ENCODE data around the gene TBC1D32. TPM values are rescaled to one million over a fixed set of nuclear protein-coding genes. Genes with fewer than 3 reads are reported as not detected.

Gene TBC1D32
- polyA plus RNA-seq, 1 of the 3 experiments (the other 2 are of a cell fraction), result 2.3 TPM

DNA sequence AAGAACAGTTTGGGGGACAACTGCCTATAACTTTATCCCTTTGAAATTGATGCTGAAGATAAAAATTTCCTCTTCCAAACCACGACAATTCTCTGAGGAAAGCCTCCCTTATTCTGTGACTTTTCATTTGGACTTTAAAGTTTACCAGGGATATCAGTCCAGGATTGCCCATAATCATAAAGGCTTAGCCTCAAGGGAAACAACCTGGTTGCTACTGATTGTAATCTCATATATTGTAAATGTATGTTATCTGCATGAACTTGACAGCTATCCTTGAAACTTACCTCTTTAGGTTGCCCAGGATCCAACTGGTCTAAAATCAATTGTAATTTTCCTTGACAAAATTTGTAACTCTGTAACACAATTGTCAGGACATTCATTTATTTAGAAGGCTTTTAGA, 23.8 kb downstream of the TBC1D32 start:
- Histone ChIP-seq H3K4me2 (no peak overlapping the region), H2AFZ (ENCODE audit: low read depth) (no peak overlapping the region), H3K79me2 (ENCODE audit: insufficient read depth) (no peaks in the 10 kb centered on the region), H3K36me3 (replicated peaks in 1 of 2; ENCODE audit: control insufficient read depth in 1 of 2, insufficient read depth in 2 of 2, low read length in 1 of 2) (no peaks in the 10 kb centered on the region), H3K9me2 (no peaks in the 10 kb centered on the region), H3K9ac (no peak overlapping the region), H3K4me1 (ENCODE audit: control insufficient read depth in 1 of 2, insufficient read depth in 2 of 2, low read depth in 1 of 2, low read length in 1 of 2) (no peaks in the 10 kb centered on the region; a peak in 1 of 4 replicates), H3K4me3 (ENCODE audit: low read depth in 2 of 2, low read length in 1 of 2) (no peak overlapping the region), H3F3A (replicated peaks; ENCODE audit: insufficient read depth) (no peaks in the 10 kb centered on the region), H3K9me3 (no peaks in the 10 kb centered on the region), H3K27ac (ENCODE audit: low read depth in 2 of 2, low read length in 1 of 2) (peak overlapping the region; percentile 10 to 29; a peak in 2 of 4 replicates), H3K27me3 (ENCODE audit: insufficient read depth) (no peaks in the 10 kb centered on the region), H4K20me1 (ENCODE audit: insufficient read depth) (no peaks in the 10 kb centered on the region)
- ChIA-PET POLR2A (no interaction called here), CTCF (no interaction called here)
- no peak for TF ChIP-seq FOXJ3 (CRISPR knock-in tag; IDR thresholded peaks at IDR 0.05)
- TF ChIP-seq ELF1 (IDR thresholded peaks at IDR 0.05), result no peak
- TF ChIP-seq SIN3A (IDR thresholded peaks at IDR 0.05; ENCODE audit: borderline replicate concordance, low read depth, low read length), result no peak
- WGBS (ENCODE audit: low lambda C conversion rate), result 88% methylated on average over 1 of the region's 1 CpG
- DNase-seq, result no peak

- POLR2A ChIA-PET, result no interaction called here
- TF ChIP-seq USF1 (IDR thresholded peaks at IDR 0.05; ENCODE audit: borderline replicate concordance, low read depth) (no peak), EZH2phosphoT487 (IDR thresholded peaks at IDR 0.05; ENCODE audit: borderline replicate concordance, low read depth) (no peak), NRF1 (IDR thresholded peaks at IDR 0.05; ENCODE audit: low read depth, low read length) (no peak), FOXM1 (IDR thresholded peaks at IDR 0.05; ENCODE audit: low read depth) (no peak), TEAD4 (IDR thresholded peaks at IDR 0.05; ENCODE audit: borderline replicate concordance, insufficient read depth) (no peak), PBX3 (IDR thresholded peaks at IDR 0.05) (no peak), TCF12 (IDR thresholded peaks at IDR 0.05) (no peak)
- TF ChIP-seq, protein P1, sequence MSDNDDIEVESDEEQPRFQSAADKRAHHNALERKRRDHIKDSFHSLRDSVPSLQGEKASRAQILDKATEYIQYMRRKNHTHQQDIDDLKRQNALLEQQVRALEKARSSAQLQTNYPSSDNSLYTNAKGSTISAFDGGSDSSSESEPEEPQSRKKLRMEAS (IDR thresholded peaks at IDR 0.05; ENCODE audit: low read depth), result no peak
- TF ChIP-seq, protein P2, sequence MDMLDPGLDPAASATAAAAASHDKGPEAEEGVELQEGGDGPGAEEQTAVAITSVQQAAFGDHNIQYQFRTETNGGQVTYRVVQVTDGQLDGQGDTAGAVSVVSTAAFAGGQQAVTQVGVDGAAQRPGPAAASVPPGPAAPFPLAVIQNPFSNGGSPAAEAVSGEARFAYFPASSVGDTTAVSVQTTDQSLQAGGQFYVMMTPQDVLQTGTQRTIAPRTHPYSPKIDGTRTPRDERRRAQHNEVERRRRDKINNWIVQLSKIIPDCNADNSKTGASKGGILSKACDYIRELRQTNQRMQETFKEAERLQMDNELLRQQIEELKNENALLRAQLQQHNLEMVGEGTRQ (IDR thresholded peaks at IDR 0.05; ENCODE audit: borderline replicate concordance, low read depth, low read length), result no peak
- TF ChIP-seq, protein P3, sequence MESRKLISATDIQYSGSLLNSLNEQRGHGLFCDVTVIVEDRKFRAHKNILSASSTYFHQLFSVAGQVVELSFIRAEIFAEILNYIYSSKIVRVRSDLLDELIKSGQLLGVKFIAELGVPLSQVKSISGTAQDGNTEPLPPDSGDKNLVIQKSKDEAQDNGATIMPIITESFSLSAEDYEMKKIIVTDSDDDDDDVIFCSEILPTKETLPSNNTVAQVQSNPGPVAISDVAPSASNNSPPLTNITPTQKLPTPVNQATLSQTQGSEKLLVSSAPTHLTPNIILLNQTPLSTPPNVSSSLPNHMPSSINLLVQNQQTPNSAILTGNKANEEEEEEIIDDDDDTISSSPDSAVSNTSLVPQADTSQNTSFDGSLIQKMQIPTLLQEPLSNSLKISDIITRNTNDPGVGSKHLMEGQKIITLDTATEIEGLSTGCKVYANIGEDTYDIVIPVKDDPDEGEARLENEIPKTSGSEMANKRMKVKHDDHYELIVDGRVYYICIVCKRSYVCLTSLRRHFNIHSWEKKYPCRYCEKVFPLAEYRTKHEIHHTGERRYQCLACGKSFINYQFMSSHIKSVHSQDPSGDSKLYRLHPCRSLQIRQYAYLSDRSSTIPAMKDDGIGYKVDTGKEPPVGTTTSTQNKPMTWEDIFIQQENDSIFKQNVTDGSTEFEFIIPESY (IDR thresholded peaks at IDR 0.05; ENCODE audit: borderline replicate concordance, low read depth), result no peak
- no peak overlapping the region for H3K4me3 ChIP-seq (ENCODE audit: low read depth in 2 of 2, low read length in 1 of 2)
- no peaks in the 10 kb centered on the region for H3F3A ChIP-seq (replicated peaks; ENCODE audit: insufficient read depth)
- no peaks in the 10 kb centered on the region for H3K79me2 ChIP-seq (ENCODE audit: insufficient read depth)
- H3K9me2 ChIP-seq, result no peaks in the 10 kb centered on the region
- H3K4me2 ChIP-seq, result no peak overlapping the region
- H3K36me3 ChIP-seq (replicated peaks in 1 of 2; ENCODE audit: control insufficient read depth in 1 of 2, insufficient read depth in 2 of 2, low read length in 1 of 2), result no peaks in the 10 kb centered on the region
- no peaks in the 10 kb centered on the region for H4K20me1 ChIP-seq (ENCODE audit: insufficient read depth)
- no peak overlapping the region for H3K9ac ChIP-seq
- no peak for DNase-seq
- no peaks in the 10 kb centered on the region for H3K9me3 ChIP-seq
- no peaks in the 10 kb centered on the region; a peak in 1 of 4 replicates for H3K4me1 ChIP-seq (ENCODE audit: control insufficient read depth in 1 of 2, insufficient read depth in 2 of 2, low read depth in 1 of 2, low read length in 1 of 2)
- WGBS (ENCODE audit: low lambda C conversion rate), result 83% methylated on average over 4 of the region's 4 CpGs
- CTCF ChIA-PET, result no interaction called here
- H3K27me3 ChIP-seq (ENCODE audit: insufficient read depth), result no peaks in the 10 kb centered on the region
- H2AFZ ChIP-seq (ENCODE audit: low read depth), result 0 out of 2 replicates have a peak overlapping the region, but pooled peaks have one; percentile 14
- H3K27ac ChIP-seq (ENCODE audit: low read depth in 2 of 2, low read length in 1 of 2), result peak overlapping the region in 1 of 2 experiments; percentile 10; a peak in 2 of 4 replicates
Measured at GRCh38 chr6:121309768-121310469, 24.4 kb downstream of the TBC1D32 start.
